ENCODE measurements around the gene THAP8.

The THAP8 gene

DNA sequence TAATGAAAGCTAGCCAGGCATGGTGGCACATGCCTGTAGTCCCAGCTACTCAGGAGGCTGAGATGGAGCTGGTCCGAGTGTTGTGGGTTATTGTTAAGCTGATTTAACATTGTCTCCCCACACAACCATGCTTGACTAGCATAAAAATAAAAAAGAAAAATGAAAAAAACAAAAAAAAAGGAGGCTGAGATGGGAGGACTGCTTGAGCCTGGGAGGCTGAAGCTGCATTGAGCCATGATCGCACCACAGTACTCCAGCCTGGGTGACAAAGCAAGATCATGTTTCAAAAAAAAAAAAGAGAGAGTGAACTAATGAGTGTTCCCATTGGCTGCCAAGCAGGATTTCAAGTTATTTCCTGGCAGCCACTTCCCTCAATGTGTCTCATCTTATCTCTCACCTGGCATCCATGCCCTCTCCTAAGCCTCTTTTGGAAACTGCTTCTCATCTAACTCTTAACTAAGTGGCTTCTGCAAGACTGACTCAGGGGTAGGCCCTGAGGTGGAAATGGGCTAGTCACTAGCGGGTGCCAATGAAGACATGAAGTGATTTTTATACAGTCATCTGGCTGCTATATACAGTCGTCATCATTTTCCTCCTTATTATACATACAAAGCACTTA lies 4.9 kb downstream of the THAP8 start:
- Histone ChIP-seq H3K79me2 (ENCODE audit: insufficient read depth, low read length) (no peaks in the 10 kb centered on the region; the same call in 1 of the 2 replicates), H3K9ac (ENCODE audit: low read length) (no peak overlapping the region)

DNA sequence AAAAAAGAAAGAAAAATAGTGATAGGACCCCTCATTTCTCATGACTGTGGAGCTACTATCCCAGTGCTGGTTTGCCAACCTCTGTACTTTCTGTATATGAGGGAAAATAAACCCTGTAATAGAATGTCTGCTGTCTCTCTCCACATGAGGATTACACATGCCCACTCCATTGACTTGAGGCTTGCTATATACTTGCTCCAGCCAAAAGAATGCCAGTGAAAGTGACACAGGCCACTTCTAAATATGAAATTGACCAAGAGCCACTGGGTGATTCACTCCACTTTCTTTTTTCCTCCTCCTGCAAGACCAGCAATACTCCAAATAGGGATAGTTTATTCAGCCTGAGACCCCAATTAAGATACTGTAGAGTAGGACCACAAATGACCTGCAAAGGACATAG lies 6.2 kb downstream of the THAP8 start:
- H3K9me2 ChIP-seq (replicated peaks; ENCODE audit: insufficient read depth, low read length): no peaks in the 10 kb centered on the region
- H2AFZ ChIP-seq (ENCODE audit: low read depth, low read length, severe bottlenecking): no peak overlapping the region
- no peak overlapping the region for H3K9ac ChIP-seq (ENCODE audit: low read length)
- no peak overlapping the region for H3K4me2 ChIP-seq (ENCODE audit: low read depth, low read length, poor library complexity, severe bottlenecking)
- H3F3A ChIP-seq (ENCODE audit: insufficient read depth): 0 out of 2 replicates have a peak, but pooled peaks cover 4% of the 10 kb centered on the region
- H3K36me3 ChIP-seq (ENCODE audit: low read length): no peaks in the 10 kb centered on the region
- no peak overlapping the region for H3K27ac ChIP-seq (ENCODE audit: low read depth, low read length)
- TF ChIP-seq, protein P1, sequence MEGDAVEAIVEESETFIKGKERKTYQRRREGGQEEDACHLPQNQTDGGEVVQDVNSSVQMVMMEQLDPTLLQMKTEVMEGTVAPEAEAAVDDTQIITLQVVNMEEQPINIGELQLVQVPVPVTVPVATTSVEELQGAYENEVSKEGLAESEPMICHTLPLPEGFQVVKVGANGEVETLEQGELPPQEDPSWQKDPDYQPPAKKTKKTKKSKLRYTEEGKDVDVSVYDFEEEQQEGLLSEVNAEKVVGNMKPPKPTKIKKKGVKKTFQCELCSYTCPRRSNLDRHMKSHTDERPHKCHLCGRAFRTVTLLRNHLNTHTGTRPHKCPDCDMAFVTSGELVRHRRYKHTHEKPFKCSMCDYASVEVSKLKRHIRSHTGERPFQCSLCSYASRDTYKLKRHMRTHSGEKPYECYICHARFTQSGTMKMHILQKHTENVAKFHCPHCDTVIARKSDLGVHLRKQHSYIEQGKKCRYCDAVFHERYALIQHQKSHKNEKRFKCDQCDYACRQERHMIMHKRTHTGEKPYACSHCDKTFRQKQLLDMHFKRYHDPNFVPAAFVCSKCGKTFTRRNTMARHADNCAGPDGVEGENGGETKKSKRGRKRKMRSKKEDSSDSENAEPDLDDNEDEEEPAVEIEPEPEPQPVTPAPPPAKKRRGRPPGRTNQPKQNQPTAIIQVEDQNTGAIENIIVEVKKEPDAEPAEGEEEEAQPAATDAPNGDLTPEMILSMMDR (IDR thresholded peaks at IDR 0.05; ENCODE audit: insufficient read depth, low read length, poor library complexity, severe bottlenecking): no peak
- TF ChIP-seq EZH2phosphoT487 (conservative IDR thresholded peaks at IDR 0.05; ENCODE audit: low read length): no peak
- H3K9me3 ChIP-seq (ENCODE audit: insufficient read depth, low read length): no peaks in the 10 kb centered on the region
- no peak overlapping the region for H3K4me3 ChIP-seq (ENCODE audit: insufficient read depth, low read length, poor library complexity, severe bottlenecking)
- H3K79me2 ChIP-seq (ENCODE audit: insufficient read depth, low read length): no peaks in the 10 kb centered on the region; the same call in 1 of the 2 replicates
- H3K27me3 ChIP-seq (ENCODE audit: low read length): no peaks in the 10 kb centered on the region
- no peaks in the 10 kb centered on the region for H4K20me1 ChIP-seq (ENCODE audit: low read depth, low read length)

More for the DNA sequence above, 4.9 kb downstream of the THAP8 start:
- Histone ChIP-seq H2AFZ (ENCODE audit: low read depth, low read length, severe bottlenecking) (no peak overlapping the region), H3K9me2 (replicated peaks; ENCODE audit: insufficient read depth, low read length) (no peaks in the 10 kb centered on the region), H3K9me3 (ENCODE audit: insufficient read depth, low read length) (no peaks in the 10 kb centered on the region), H4K20me1 (ENCODE audit: low read depth, low read length) (no peaks in the 10 kb centered on the region), H3F3A (ENCODE audit: insufficient read depth) (peaks cover 14% of the 10 kb centered on the region), H3K4me3 (ENCODE audit: insufficient read depth, low read length, poor library complexity, severe bottlenecking) (no peak overlapping the region), H3K27me3 (ENCODE audit: low read length) (no peaks in the 10 kb centered on the region), H3K27ac (ENCODE audit: low read depth, low read length) (no peak overlapping the region), H3K4me2 (ENCODE audit: low read depth, low read length, poor library complexity, severe bottlenecking) (no peak overlapping the region), H3K36me3 (ENCODE audit: low read length) (no peaks in the 10 kb centered on the region)
- no peak for TF ChIP-seq EZH2phosphoT487 (conservative IDR thresholded peaks at IDR 0.05; ENCODE audit: low read length)
- TF ChIP-seq, protein P1 (IDR thresholded peaks at IDR 0.05; ENCODE audit: insufficient read depth, low read length, poor library complexity, severe bottlenecking): no peak

DNA sequence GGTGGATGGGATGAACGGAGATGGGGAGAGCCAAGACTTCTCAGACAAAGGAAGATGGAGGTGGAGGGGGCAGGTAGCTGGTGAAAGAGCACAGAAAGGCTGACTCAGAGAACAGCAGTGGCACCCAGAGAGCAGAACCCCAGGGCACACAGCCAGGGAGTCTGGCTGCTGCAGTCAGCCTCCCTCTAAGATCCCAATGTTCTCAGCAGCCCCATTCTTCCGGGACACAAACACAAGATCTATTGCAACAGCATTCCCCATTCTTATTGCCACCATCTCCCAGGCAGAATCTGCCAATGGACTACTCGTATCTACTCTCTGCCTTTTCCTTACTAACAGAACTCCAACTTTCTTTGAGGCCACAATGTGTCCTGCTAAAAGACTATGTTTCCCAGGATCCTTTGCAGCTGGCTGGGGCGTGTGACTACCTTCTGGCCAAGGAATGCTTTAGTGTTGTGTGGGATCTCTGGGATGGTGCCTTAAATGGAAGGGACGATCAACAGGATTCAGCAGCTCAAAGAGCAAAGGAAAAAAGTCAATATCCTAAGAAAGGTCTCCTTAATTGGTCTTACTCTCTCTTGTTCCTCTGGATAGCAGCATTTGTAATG lies 7.5 kb downstream of the THAP8 start:
- Histone ChIP-seq H3K4me2 (ENCODE audit: low read depth, low read length, poor library complexity, severe bottlenecking) (no peak overlapping the region), H3K79me2 (ENCODE audit: insufficient read depth, low read length) (no peaks in the 10 kb centered on the region), H4K20me1 (ENCODE audit: low read depth, low read length) (no peaks in the 10 kb centered on the region), H3K9ac (ENCODE audit: low read length) (no peak overlapping the region), H3K4me3 (ENCODE audit: insufficient read depth, low read length, poor library complexity, severe bottlenecking) (no peak overlapping the region), H3K36me3 (ENCODE audit: low read length) (no peaks in the 10 kb centered on the region), H3K27ac (ENCODE audit: low read depth, low read length) (no peak overlapping the region), H3F3A (ENCODE audit: insufficient read depth) (no peaks in the 10 kb centered on the region), H3K27me3 (ENCODE audit: low read length) (no peaks in the 10 kb centered on the region), H3K9me2 (replicated peaks; ENCODE audit: insufficient read depth, low read length) (no peaks in the 10 kb centered on the region), H2AFZ (ENCODE audit: low read depth, low read length, severe bottlenecking) (no peak overlapping the region), H3K9me3 (ENCODE audit: insufficient read depth, low read length) (no peaks in the 10 kb centered on the region)
- TF ChIP-seq, protein P1 (IDR thresholded peaks at IDR 0.05; ENCODE audit: insufficient read depth, low read length, poor library complexity, severe bottlenecking): no peak
- TF ChIP-seq EZH2phosphoT487 (conservative IDR thresholded peaks at IDR 0.05; ENCODE audit: low read length): no peak

Measured in SU-DHL-6 (cell line).